IPS-NIHi7 (cell line): Measurements from ENCODE around the gene PES1.
"Not testable (repeated sequence)": the region's sequence is repeated elsewhere in the genome, so short reads cannot be mapped to it uniquely, and the experiment has no call there.

Source experiments
- DNase-seq: peaks from one replicate; pipeline ENCODE4 v3.0.0; 2012; ENCODE audit warnings: mixed read lengths; ENCODE audit errors: extremely low spot score

Gene PES1

GRCh38 chr22:30609260-30610185, 17.8 kb upstream of the PES1 start:
- peak; percentile 65 for DNase-seq

- no peak for DNase-seq
Observed at GRCh38 chr22:30607939-30608338, 16.2 kb upstream of the PES1 start.

GRCh38 chr22:30607300-30607930, 15.7 kb upstream of the PES1 start:
- no peak for DNase-seq

GRCh38 chr22:30606455-30607299, 15.0 kb upstream of the PES1 start, which contains the start of gene TCN2:
TSS of gene TCN2 (plus strand) at chr22:30607174. CDS start at chr22:30607332, 158 bp downstream.
- DNase-seq = peak; percentile 87

GRCh38 chr22:30605449-30606110, 13.9 kb upstream of the PES1 start:
- peak; percentile 46 for DNase-seq

- no peak for DNase-seq
Observed at GRCh38 chr22:30604723-30605122, 13.0 kb upstream of the PES1 start.

GRCh38 chr22:30603801-30604200, 12.1 kb upstream of the PES1 start:
- no peak for DNase-seq

GRCh38 chr22:30602049-30602448, 10.3 kb upstream of the PES1 start:
- no peak for DNase-seq

GRCh38 chr22:30601464-30601863, 9.8 kb upstream of the PES1 start:
- no peak for DNase-seq

- no peak for DNase-seq
Observed at GRCh38 chr22:30600921-30601320, 9.2 kb upstream of the PES1 start.

GRCh38 chr22:30598986-30599385, 7.3 kb upstream of the PES1 start:
- DNase-seq = no peak

- no peak for DNase-seq
Observed at GRCh38 chr22:30596886-30597285, 5.2 kb upstream of the PES1 start.

GRCh38 chr22:30596199-30596598, 4.5 kb upstream of the PES1 start:
- no peak for DNase-seq

- not testable (repeated sequence) for DNase-seq
Observed at GRCh38 chr22:30592360-30592713, 627 bp upstream of the PES1 start.

GRCh38 chr22:30591191-30591587, 521 bp downstream of the PES1 start:
- no peak for DNase-seq

- no peak for DNase-seq
Observed at GRCh38 chr22:30586414-30586813, 5.3 kb downstream of the PES1 start.

- no peak for DNase-seq
Observed at GRCh38 chr22:30584441-30584840, 7.3 kb downstream of the PES1 start.

GRCh38 chr22:30582788-30583545, 8.7 kb downstream of the PES1 start:
- no peak for DNase-seq

GRCh38 chr22:30582051-30582450, 9.7 kb downstream of the PES1 start:
- DNase-seq = no peak

GRCh38 chr22:30580896-30581295, 10.8 kb downstream of the PES1 start:
- DNase-seq = no peak

GRCh38 chr22:30578481-30578880, 13.2 kb downstream of the PES1 start:
- no peak for DNase-seq
